Natural killer cell (primary cell): ENCODE results near the gene TP53RK. TPM values are rescaled to one million over a fixed set of nuclear protein-coding genes. Genes with fewer than 3 reads are reported as not detected.

Source experiments
- ATAC-seq, 3 donors: fragments of 150-1000 bp in 2 of 3; fragments of 200-7000 bp in 1 of 3; cut with Tn5 transposase; 1 replicate in 1 of 3; 2 replicates in 2 of 3; pipeline ENCODE4 v1.10.0; 2021; ENCODE audit warnings: mild to moderate bottlenecking in 2 of 3, moderate library complexity in 2 of 3
- DNase-seq, 2 donors: peaks; one replicate each; pipeline versions ENCODE4 v3.0.0 to v3.0.0-alpha.2; 2013 to 2021; ENCODE audit warnings: mixed read lengths in 1 of 2
- H3K27ac ChIP-seq: one replicate; pipeline ENCODE4 v1.5.1; 2013; ENCODE audit warnings: mild to moderate bottlenecking, low read length
- H3K27me3 ChIP-seq: one replicate; pipeline ENCODE4 v1.6.1; 2013; ENCODE audit warnings: low read length; ENCODE audit not compliant: control insufficient read depth, insufficient read depth
- H3K36me3 ChIP-seq: one replicate; pipeline ENCODE4 v1.6.1; 2013; ENCODE audit warnings: low read length; ENCODE audit not compliant: control insufficient read depth, insufficient read depth
- H3K4me1 ChIP-seq: one replicate; pipeline ENCODE4 v1.6.1; 2013; ENCODE audit warnings: low read length; ENCODE audit not compliant: control insufficient read depth, insufficient read depth
- H3K4me3 ChIP-seq: one replicate; pipeline ENCODE4 v1.5.1; 2013; ENCODE audit warnings: low read length
- H3K9me3 ChIP-seq: one replicate; pipeline ENCODE4 v1.6.1; 2013; ENCODE audit warnings: low read length; ENCODE audit not compliant: control insufficient read depth, insufficient read depth
- H3K27ac Mint-ChIP-seq, 2 donors: one replicate each; pipeline ENCODE4 v1.8.0; 2022; ENCODE audit warnings: mild to moderate bottlenecking in 2 of 2, mixed read lengths in 2 of 2, moderate library complexity in 1 of 2
- H3K27me3 Mint-ChIP-seq, 2 donors: one replicate each; pipeline ENCODE4 v1.8.0; 2022; ENCODE audit warnings: low read depth in 2 of 2, mixed read lengths in 2 of 2
- H3K36me3 Mint-ChIP-seq: one replicate; pipeline ENCODE4 v1.8.0; 2022; ENCODE audit warnings: mixed read lengths
- H3K4me1 Mint-ChIP-seq, 2 donors: one replicate each; pipeline ENCODE4 v1.8.0; 2022; ENCODE audit warnings: mixed read lengths in 2 of 2
- H3K4me3 Mint-ChIP-seq: one replicate; pipeline ENCODE4 v1.8.0; 2022; ENCODE audit warnings: mild to moderate bottlenecking, moderate library complexity, mixed read lengths
- H3K9me3 Mint-ChIP-seq, 2 donors: one replicate each; pipeline ENCODE4 v1.8.0; 2022; ENCODE audit warnings: mixed read lengths in 2 of 2
- WGBS: methylation state at CpG from one replicate; pipeline ENCODE4 v1.1.7; 2013; ENCODE audit warnings: missing lambda C conversion rate; ENCODE audit not compliant: insufficient coverage; 5-methylcytosine and 5-hydroxymethylcytosine counted together
- intact Hi-C: fragments of 100-400 bp; cut with micrococcal nuclease; formaldehyde crosslinking; loops from one replicate; pipeline ENCODE4 v1.14.2; 2022
- total RNA-seq, 4 donors: library from RNA; stranded (reverse); fragments of 120-200 nt in 1 of 4; gene quantifications; one replicate each; pipeline versions ENCODE4 v1.2.3 to v1.2.4, GENCODE V29; 2013 to 2022
- TF ChIP-seq, protein P1 (sequence below): fragments of 200-600 bp; IDR thresholded peaks from one replicate; pipeline ENCODE4 v1.8.0; 2022; ENCODE audit warnings: antibody characterized with exemption

TP53RK gene
- total RNA-seq, 3 donors from 2014 or later (not counting 1 experiment from before 2014, with no cell fraction given), result 5.0 to 10.4 (median 7.8) TPM

- no peaks in the 10 kb centered on the region for H3K4me1 ChIP-seq
- intact Hi-C loops, result no loop called here
- H3K27me3 Mint-ChIP-seq, result no peaks in the 10 kb centered on the region
- H3K36me3 ChIP-seq, result no peaks in the 10 kb centered on the region
- H3K27ac Mint-ChIP-seq, result no peak overlapping the region
- WGBS, result 91% methylated on average over 27 of the region's 27 CpGs
- H3K4me3 Mint-ChIP-seq, result no peak overlapping the region
- ATAC-seq (no peak), DNase-seq (no peak)
- H3K27me3 ChIP-seq, result no peaks in the 10 kb centered on the region
- no peaks in the 10 kb centered on the region for H3K4me1 Mint-ChIP-seq
- H3K9me3 Mint-ChIP-seq, result no peaks in the 10 kb centered on the region
- TF ChIP-seq, protein P1, sequence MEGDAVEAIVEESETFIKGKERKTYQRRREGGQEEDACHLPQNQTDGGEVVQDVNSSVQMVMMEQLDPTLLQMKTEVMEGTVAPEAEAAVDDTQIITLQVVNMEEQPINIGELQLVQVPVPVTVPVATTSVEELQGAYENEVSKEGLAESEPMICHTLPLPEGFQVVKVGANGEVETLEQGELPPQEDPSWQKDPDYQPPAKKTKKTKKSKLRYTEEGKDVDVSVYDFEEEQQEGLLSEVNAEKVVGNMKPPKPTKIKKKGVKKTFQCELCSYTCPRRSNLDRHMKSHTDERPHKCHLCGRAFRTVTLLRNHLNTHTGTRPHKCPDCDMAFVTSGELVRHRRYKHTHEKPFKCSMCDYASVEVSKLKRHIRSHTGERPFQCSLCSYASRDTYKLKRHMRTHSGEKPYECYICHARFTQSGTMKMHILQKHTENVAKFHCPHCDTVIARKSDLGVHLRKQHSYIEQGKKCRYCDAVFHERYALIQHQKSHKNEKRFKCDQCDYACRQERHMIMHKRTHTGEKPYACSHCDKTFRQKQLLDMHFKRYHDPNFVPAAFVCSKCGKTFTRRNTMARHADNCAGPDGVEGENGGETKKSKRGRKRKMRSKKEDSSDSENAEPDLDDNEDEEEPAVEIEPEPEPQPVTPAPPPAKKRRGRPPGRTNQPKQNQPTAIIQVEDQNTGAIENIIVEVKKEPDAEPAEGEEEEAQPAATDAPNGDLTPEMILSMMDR, result no peak
- H3K4me3 ChIP-seq, result no peak overlapping the region
- no peaks in the 10 kb centered on the region for H3K9me3 ChIP-seq
- no peaks in the 10 kb centered on the region for H3K36me3 Mint-ChIP-seq
- H3K27ac ChIP-seq, result no peak overlapping the region
Measured at GRCh38 chr20:46725186-46726165, 36.2 kb upstream of the TP53RK start.

DNA sequence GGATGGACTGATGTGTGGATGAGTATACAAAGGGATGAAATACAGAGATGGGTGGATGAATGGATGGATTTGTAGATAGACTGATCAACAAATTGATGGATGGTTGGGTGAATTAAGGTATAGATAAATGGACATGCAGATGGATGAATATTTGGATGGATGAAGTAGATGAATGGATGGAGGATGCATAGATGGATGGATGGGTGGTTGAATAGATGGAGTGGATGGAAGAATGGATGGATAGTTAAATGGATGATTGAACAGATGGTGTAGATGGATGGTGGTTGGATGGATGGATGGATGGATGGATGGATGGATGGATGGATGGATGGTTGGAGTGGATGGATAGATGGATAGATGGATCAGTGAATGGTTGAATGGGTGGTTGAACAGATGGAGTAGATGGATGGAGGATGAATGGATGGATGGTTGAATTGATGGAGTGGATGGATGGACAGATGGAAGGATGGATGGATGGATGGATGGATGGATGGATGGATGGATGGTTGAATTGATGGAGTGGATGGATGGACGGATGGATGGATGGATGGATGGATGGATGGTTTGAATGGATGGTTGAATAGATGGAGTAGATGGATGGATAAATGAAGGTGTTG is 35.2 kb upstream of the TP53RK start:
- H3K36me3 Mint-ChIP-seq, result no peaks in the 10 kb centered on the region
- no peak for DNase-seq

GRCh38 chr20:46723039-46723438 is 33.8 kb upstream of the TP53RK start:
- Histone ChIP-seq H3K36me3 (no peaks in the 10 kb centered on the region), H3K4me1 (no peaks in the 10 kb centered on the region), H3K9me3 (no peaks in the 10 kb centered on the region), H3K27ac (no peak overlapping the region), H3K27me3 (no peaks in the 10 kb centered on the region), H3K4me3 (no peak overlapping the region)
- Mint-ChIP-seq H3K36me3 (no peaks in the 10 kb centered on the region), H3K4me1 (no peaks in the 10 kb centered on the region), H3K27ac (no peak overlapping the region), H3K27me3 (no peaks in the 10 kb centered on the region), H3K9me3 (no peaks in the 10 kb centered on the region), H3K4me3 (no peak overlapping the region)
- intact Hi-C loops, result no loop called here
- TF ChIP-seq, protein P1, result no peak
- DNase-seq (no peak), ATAC-seq (no peak)
- 88% methylated on average over 1 of the region's 1 CpG for WGBS

More for the DNA sequence above, 35.2 kb upstream of the TP53RK start:
- no peaks in the 10 kb centered on the region for H3K4me1 Mint-ChIP-seq
- H3K27ac Mint-ChIP-seq, result no peak overlapping the region
- intact Hi-C loops, result no loop called here
- no peaks in the 10 kb centered on the region for H3K27me3 Mint-ChIP-seq
- H3K4me3 ChIP-seq, result no peak overlapping the region
- 71% methylated on average over 1 of the region's 1 CpG for WGBS
- H3K27me3 ChIP-seq, result no peaks in the 10 kb centered on the region
- H3K4me1 ChIP-seq, result no peaks in the 10 kb centered on the region
- ATAC-seq, result no peak
- H3K4me3 Mint-ChIP-seq, result no peak overlapping the region
- no peak overlapping the region for H3K27ac ChIP-seq
- H3K36me3 ChIP-seq, result no peaks in the 10 kb centered on the region
- TF ChIP-seq, protein P1, result no peak
- no peaks in the 10 kb centered on the region for H3K9me3 ChIP-seq
- no peaks in the 10 kb centered on the region for H3K9me3 Mint-ChIP-seq
